Caco-2 (cell line): Measurements from ENCODE around the gene MAPT. TPM values are rescaled to one million over a fixed set of nuclear protein-coding genes. Genes with fewer than 3 reads are reported as not detected.

ENCODE experiments used
- BruUV-seq: library from RNA; stranded (reverse); fragments of 400-500 nt; replicated peaks from 2 replicates; lab custom pipeline; 2021; lab: Mats Ljungman, UMichigan
- CTCF ChIA-PET: fragments of 300-600 bp; sonication (Branson Sonifier 250); formaldehyde crosslinking; loops from one replicate; lab custom pipeline; 2022; ENCODE audit warnings: antibody characterized with exemption; lab: Charles Lee
- POLR2A ChIA-PET: fragments of 300-600 bp; sonication (Branson Sonifier 250); formaldehyde crosslinking; loops from one replicate; lab custom pipeline; 2022; ENCODE audit warnings: antibody characterized with exemption; lab: Charles Lee
- DNase-seq, 2 experiments: peaks; one replicate each; pipeline versions ENCODE4 v3.0.0 to v3.0.0-alpha.2; 2020 to 2022
- H3K27me3 ChIP-seq: replicated peaks from 2 replicates; pipeline ENCODE4 v1.6.0; 2011; ENCODE audit warnings: low read length; ENCODE audit not compliant: control insufficient read depth, insufficient read depth
- H3K36me3 ChIP-seq: 2 replicates; pipeline ENCODE4 v1.5.1; 2011; ENCODE audit warnings: low read length; ENCODE audit not compliant: control insufficient read depth, insufficient read depth
- H3K4me1 ChIP-seq: fragments of 250-450 bp; sonication (Bioruptor Pico); 2 replicates; pipeline ENCODE4 v1.5.1; 2020; ENCODE audit warnings: mild to moderate bottlenecking
- H3K4me3 ChIP-seq: 2 replicates; pipeline ENCODE4 v1.5.1; 2011; ENCODE audit warnings: low read depth, mild to moderate bottlenecking, control low read depth, low read length
- H3K9me3 ChIP-seq: fragments of 250-450 bp; sonication (Bioruptor Pico); 2 replicates; pipeline ENCODE4 v1.5.1; 2020; ENCODE audit warnings: mild to moderate bottlenecking, moderate library complexity
- H3K27ac Mint-ChIP-seq: one replicate; pipeline ENCODE4 v1.8.0; 2022; ENCODE audit warnings: mixed read lengths; ENCODE audit not compliant: unreplicated experiment
- H3K27me3 Mint-ChIP-seq: one replicate; pipeline ENCODE4 v1.8.0; 2022; ENCODE audit warnings: mixed read lengths; ENCODE audit not compliant: insufficient read depth, unreplicated experiment
- H3K36me3 Mint-ChIP-seq: one replicate; pipeline ENCODE4 v1.8.0; 2022; ENCODE audit warnings: mild to moderate bottlenecking, mixed read lengths; ENCODE audit not compliant: insufficient read depth, unreplicated experiment
- H3K4me1 Mint-ChIP-seq: one replicate; pipeline ENCODE4 v1.8.0; 2022; ENCODE audit warnings: low read depth, mixed read lengths; ENCODE audit not compliant: unreplicated experiment
- H3K4me3 Mint-ChIP-seq: one replicate; pipeline ENCODE4 v1.8.0; 2022; ENCODE audit warnings: mild to moderate bottlenecking, moderate library complexity, mixed read lengths; ENCODE audit not compliant: unreplicated experiment
- H3K9me3 Mint-ChIP-seq: one replicate; pipeline ENCODE4 v1.8.0; 2022; ENCODE audit warnings: mixed read lengths; ENCODE audit not compliant: unreplicated experiment
- CTCF ChIP-seq, 2 experiments: fragments of 200-600 bp in 1 of 2; IDR thresholded peaks; 1 replicate in 1 of 2; 2 replicates in 1 of 2; pipeline versions ENCODE4 v1.5.1 to v1.8.0; 2011 to 2022; ENCODE audit warnings: antibody characterized with exemption in 1 of 2, control low read depth in 1 of 2, inconsistent platforms in 1 of 2, low read depth in 1 of 2, low read length in 1 of 2, mild to moderate bottlenecking in 1 of 2, moderate library complexity in 1 of 2; ENCODE audit not compliant: insufficient read depth in 1 of 2, severe bottlenecking in 1 of 2, unreplicated experiment in 1 of 2
- intact Hi-C: fragments of 100-400 bp; cut with micrococcal nuclease; formaldehyde crosslinking; loops from one replicate; pipeline ENCODE4 v1.10.0; 2022; ENCODE audit not compliant: unreplicated experiment
- total RNA-seq: library from RNA; stranded (reverse); gene quantifications from 2 replicates; pipeline ENCODE4 v1.2.3, GENCODE V29; 2022

MAPT gene
- total RNA-seq, 1 experiment from 2014 or later: 0.95 TPM

- ChIA-PET CTCF (no interaction called here), POLR2A (interaction anchor here (0.7 kb wide), 1 partner anchor 104 kb away, joined by 3 read pairs; no protein-coding TSS in a partner anchor)
- Histone ChIP-seq H3K9me3 (no peaks in the 10 kb centered on the region), H3K4me3 (no peak overlapping the region), H3K4me1 (no peaks in the 10 kb centered on the region), H3K36me3 (no peaks in the 10 kb centered on the region), H3K27me3 (no peaks in the 10 kb centered on the region; the same call in 1 of the 2 replicates)
- Mint-ChIP-seq H3K9me3 (no peaks in the 10 kb centered on the region), H3K27ac (no peak overlapping the region), H3K4me3 (no peak overlapping the region), H3K36me3 (no peaks in the 10 kb centered on the region), H3K27me3 (peaks cover 12% of the 10 kb centered on the region), H3K4me1 (no peaks in the 10 kb centered on the region)
- BruUV-seq: no TSS peak
- intact Hi-C loops: no loop called here
- TF ChIP-seq CTCF (IDR thresholded peaks at IDR 0.05; ENCODE audit: insufficient read depth in 1 of 2, low read depth in 1 of 2, low read length in 1 of 2, severe bottlenecking in 1 of 2, unreplicated experiment in 1 of 2): no peak
- no peak for DNase-seq
Measured at GRCh38 chr17:45845376-45846185, 48.8 kb upstream of the MAPT start.

GRCh38 chr17:45846223-45846622 lies 48.1 kb upstream of the MAPT start:
- intact Hi-C loops: no loop called here

GRCh38 chr17:45846646-45847045 lies 47.7 kb upstream of the MAPT start:
- Mint-ChIP-seq H3K36me3 (no peaks in the 10 kb centered on the region), H3K9me3 (no peaks in the 10 kb centered on the region), H3K27me3 (peaks cover 12% of the 10 kb centered on the region), H3K4me3 (no peak overlapping the region), H3K27ac (no peak overlapping the region), H3K4me1 (no peaks in the 10 kb centered on the region)
- no peaks in the 10 kb centered on the region for H3K4me1 ChIP-seq
- DNase-seq: no peak
- no peak overlapping the region for H3K4me3 ChIP-seq
- ChIA-PET POLR2A (no interaction called here), CTCF (interaction anchor here (0.5 kb wide), 1 partner anchor 84 kb away, joined by 3 read pairs; no protein-coding TSS in a partner anchor)
- H3K27me3 ChIP-seq: no peaks in the 10 kb centered on the region; the same call in 1 of the 2 replicates
- no peaks in the 10 kb centered on the region for H3K36me3 ChIP-seq
- TF ChIP-seq CTCF (IDR thresholded peaks at IDR 0.05; ENCODE audit: insufficient read depth in 1 of 2, low read depth in 1 of 2, low read length in 1 of 2, severe bottlenecking in 1 of 2, unreplicated experiment in 1 of 2): no peak
- intact Hi-C loops: no loop called here
- no peaks in the 10 kb centered on the region for H3K9me3 ChIP-seq
- no TSS peak for BruUV-seq

More at GRCh38 chr17:45846223-45846622, 48.1 kb upstream of the MAPT start:
- Mint-ChIP-seq H3K4me3 (no peak overlapping the region), H3K27ac (no peak overlapping the region), H3K9me3 (no peaks in the 10 kb centered on the region), H3K4me1 (no peaks in the 10 kb centered on the region), H3K36me3 (no peaks in the 10 kb centered on the region), H3K27me3 (peaks cover 12% of the 10 kb centered on the region)
- Histone ChIP-seq H3K4me3 (no peak overlapping the region), H3K4me1 (no peaks in the 10 kb centered on the region), H3K36me3 (no peaks in the 10 kb centered on the region), H3K9me3 (no peaks in the 10 kb centered on the region), H3K27me3 (no peaks in the 10 kb centered on the region; the same call in 1 of the 2 replicates)
- no peak for TF ChIP-seq CTCF (IDR thresholded peaks at IDR 0.05; ENCODE audit: insufficient read depth in 1 of 2, low read depth in 1 of 2, low read length in 1 of 2, severe bottlenecking in 1 of 2, unreplicated experiment in 1 of 2)
- POLR2A ChIA-PET: no interaction called here
- no TSS peak for BruUV-seq
- no peak for DNase-seq
- CTCF ChIA-PET: interaction anchor here (0.5 kb wide), 1 partner anchor 84 kb away, joined by 3 read pairs; no protein-coding TSS in a partner anchor
